GM18870 (cell line): Measurements from ENCODE around the gene VMAC.
"Not testable (repeated sequence)": the region's sequence is repeated elsewhere in the genome, so short reads cannot be mapped to it uniquely, and the experiment has no call there.

Experiments used
- ATAC-seq: cut with Tn5 transposase; IDR thresholded peaks from one replicate; pipeline ENCODE4 v1.9.1; 2021; ENCODE audit warnings: moderate library complexity; ENCODE audit not compliant: unreplicated experiment

Gene VMAC

DNA sequence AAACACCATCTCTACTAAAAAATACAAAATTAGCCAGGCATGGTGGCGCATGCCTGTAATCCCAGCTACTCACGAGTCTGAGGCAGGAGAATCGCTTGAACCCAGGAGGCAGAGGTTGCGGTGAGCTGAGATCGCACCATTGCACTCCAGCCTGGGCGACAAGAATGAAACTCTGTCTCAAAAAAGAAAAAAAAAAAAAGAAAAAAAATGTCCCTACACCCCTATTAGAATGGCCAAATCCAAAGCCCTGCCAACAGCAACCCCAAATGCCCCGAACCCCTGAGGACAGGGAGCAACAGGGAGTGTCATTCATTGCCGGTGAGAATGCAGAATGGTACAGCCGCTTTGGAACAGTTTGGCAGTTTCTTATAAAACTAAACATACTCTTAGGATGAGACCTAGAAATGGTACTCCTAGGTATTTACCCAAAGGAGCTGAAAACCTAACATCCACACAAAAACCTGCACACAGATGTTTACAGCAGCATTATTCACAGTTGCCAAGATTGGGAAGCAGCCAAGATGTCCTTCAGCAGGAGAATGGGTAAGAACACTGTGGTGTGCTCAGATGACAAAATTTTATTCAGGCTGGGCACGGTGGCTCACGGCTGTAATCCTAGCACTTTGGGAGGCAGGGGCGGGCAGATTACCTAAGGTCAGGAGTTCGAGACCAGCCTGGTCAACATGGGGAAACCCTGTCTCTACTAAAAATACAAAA lies 21.4 kb upstream of the VMAC start:
- not testable (repeated sequence) for ATAC-seq

DNA sequence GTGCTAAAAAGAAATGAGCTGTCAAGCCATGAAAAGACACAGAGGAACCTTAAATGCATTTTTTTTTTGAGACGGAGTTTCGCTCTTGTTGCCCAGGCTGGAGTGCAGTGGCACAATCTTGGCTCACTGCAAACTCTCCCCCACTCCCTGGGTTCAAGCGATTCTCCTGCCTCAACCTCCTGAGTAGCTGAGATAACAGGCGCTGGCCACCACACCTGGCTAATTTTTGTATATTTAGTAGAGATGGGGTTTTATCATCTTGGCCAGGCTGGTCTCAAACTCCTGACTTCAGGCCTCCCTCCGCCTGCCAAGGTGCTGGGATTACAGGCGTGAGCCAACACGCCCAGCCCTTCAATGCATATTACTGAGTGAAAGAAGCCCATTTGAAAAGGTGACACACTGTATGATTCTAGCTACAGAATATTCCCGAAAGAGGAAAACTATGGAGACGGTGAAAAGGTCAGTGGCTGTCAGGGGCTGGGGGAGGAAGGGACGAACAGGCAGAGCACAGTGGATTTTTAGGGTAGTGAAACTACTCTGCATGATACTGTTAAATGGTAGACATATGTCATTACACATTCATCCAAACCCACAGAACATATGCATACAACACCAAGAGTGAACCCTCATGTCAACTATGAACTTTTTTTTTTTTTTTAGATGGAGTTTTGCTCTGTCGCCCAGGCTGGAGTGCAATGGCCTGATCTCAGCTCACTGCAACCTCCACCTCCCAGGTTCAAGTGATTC lies 20.4 kb upstream of the VMAC start:
- not testable (repeated sequence) for ATAC-seq

DNA sequence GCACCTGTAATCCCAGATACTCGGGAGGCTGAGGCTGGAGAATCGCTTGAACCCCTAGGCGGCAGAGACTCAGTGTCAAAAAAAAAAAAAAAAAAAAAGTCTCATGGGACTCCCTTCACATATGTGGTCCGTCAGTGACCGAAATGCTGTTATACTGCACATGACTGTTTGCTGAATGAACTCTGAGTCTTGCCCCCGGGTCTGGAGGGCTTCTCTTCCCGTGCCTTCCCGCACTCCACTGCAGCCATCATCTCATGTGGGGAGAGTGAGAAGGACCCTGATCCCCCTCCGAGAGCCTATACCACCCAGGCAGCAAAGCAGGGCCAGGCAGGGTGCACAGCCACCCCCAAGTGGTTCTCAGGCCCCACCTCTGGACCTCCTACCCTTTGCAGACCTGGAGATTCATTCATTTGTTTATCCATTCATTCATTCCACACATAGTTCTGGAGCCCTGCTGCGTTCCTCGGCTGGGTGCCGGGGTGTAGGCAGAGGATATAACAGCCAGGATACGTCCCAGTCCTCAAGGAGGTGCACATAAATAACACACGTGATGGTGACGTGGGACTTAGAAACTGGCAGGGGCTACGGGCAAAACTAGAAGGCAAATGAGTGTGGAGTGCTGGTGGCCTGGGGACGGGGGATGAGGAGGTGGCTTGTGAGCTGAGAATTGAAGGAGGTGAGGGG lies 15.2 kb upstream of the VMAC start:
- no peak for ATAC-seq

DNA sequence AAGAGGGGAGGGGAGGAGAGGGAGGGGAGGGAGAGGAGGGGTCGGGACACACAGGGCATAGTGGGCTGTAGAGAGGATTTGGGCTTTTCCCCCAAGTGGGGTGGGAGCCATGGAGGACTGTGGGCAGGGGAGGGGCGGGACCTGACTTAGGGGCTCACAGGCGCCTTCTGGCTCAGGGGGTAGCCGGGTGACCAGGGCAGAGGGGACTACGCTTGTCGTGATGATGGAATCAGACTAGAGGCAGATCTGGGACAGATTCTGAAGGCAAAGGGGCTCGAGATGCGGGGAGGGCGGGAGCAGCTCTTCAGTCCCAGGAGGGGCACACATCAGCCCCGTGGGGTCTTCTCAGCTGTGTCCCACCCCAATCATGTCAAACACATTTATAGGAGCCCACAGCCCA lies 14.6 kb upstream of the VMAC start:
- ATAC-seq = no peak

DNA sequence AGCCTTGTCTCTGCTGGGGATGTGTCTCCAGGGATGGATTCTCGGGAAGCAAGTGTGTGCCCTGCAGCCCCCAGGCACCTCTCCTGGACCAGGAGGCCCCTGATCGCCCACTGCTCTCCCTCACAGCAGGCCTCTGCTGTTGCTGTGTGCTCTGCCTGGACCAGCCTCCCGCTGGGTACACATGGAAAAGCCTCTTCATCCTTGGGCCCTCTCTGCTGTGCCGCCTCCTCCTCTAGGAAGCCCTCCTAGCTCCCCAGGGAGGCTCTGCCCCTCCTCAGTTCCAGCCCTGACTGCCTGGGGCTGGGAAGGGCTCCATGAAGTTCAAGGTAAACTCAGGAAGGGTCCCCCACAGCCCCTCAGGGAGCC lies 13.1 kb upstream of the VMAC start:
- no peak for ATAC-seq

DNA sequence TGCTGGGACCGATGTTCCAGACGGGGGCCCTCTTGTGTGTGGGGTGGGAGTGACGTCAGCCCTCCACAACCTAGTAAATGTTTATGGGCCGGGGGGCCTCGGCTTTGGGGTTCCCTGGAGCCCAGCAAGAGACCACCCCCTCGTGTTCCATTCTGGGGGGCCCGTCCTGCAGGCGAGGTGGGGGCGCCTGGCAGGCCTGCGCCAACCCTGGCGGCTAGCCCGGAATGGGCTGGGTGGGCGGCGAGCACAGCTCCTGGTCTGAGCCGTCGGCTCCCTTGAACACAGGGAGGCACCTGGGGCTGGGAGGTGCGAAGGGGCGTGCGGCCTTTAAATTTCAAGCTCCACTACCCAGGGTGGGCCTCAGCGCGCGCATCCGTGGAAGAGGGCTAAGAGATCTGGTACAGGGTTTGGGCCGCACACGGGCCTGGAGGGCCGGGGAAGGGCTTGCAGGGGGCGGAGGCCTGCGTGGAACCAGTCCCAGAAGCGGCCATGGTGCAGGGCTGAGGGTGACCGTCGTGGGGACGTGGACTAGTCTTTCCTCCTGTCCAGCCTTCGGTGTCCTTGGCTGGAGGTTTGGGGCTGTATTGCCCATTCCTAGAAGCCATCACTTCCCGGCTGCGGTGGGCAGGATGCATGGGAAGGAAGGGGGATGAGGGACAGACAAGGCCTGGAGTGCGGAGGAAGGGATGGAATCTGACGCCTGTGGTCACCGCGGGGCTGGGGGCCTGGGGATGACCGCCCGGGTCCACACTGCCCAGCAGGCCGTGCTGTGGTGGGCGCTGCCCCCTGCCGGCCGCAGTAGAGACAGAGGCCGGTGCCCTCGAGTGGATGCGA lies 12.5 kb upstream of the VMAC start:
- ATAC-seq = no peak

DNA sequence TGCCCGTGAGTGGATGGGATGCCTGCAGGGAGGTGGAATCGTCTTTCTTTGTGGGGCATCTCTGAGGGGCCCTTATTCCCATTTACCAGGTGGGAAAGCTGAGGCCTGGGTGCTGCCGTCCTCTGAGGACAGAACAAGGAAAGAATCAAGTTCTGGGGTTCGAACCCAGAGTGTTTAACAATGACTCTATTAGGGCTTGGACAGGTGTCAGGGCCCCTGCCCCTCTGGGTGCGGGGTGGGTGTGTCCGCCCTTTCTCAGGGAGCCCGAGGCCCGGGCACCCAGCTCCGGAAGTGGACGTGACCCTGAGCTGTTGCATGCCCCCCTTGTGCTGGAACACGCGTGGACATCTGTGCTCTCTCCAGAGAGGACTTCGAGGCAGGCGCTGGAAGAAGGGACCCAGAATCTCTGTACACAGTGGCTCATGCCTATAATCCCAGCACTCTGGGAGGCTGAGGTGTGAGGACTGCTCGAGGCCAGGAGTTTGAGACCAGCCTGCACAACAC lies 11.8 kb upstream of the VMAC start:
- ATAC-seq = no peak

DNA sequence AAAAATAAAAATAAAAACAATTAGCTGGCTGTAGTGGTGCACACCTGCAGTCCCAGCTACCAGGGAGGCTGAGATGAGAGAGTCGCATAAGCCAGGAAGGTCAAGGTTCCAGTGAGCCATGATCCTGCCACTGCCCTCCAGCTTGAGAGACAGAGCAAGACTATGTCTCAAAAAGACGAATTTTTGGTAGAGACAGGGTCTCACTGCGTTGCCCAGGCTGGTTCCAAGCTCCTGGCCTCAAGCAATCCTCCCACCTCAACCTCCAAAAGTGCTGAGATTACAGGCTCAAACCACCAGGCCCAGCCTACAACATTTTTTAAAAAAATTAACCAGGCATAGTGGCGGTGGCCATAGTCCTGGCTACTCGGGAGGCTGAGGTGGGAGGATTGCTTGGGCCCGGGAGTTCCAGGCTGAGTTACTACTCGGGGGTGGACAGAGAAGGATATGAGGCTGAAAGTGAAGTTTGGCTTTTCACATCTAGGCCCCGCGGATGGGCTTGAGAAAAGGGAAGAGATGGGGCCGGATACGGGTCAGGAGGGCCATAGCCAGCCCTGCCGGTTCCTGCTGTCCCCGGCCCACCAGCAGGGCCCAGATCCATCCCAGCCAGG lies 11.3 kb upstream of the VMAC start:
- no peak for ATAC-seq

DNA sequence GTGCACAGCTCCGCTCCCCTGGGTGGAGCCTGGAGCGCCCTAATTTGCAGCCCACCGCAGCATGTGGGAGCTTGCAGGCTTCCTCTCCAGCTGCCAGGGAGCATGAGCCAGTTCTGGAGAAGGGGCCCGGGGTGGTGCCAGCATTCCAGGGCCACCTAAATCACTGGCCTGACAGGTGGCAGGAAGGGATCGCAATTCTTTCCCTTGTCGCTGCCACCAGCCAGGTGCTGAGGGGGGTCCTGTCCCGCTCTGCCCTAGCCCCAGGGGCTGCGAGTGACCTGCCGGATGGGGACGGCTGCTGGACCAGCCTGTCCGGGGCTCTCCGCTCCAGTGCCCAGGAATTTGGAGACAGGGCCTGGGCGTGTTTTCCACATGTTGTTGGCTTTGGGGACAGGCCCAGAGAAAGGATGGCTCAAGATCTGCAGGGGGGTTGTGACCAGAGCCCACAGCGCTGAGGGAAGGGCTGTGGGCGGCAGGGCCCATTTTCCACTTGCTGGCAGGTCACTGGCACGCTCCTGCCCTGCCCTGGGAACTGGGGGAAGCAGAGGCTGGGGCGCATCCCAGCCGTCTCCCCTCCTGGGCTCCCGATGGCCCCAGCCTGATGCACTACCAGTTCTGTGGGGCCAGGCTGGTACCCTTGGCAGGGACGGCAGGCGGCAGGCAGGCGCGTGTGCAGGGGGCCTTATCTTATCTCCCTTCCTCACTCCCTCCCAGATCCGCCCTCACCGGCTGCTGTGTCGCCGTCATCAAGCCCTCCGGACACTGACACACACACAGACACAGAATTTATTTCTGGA lies 10.6 kb upstream of the VMAC start:
- no peak for ATAC-seq

DNA sequence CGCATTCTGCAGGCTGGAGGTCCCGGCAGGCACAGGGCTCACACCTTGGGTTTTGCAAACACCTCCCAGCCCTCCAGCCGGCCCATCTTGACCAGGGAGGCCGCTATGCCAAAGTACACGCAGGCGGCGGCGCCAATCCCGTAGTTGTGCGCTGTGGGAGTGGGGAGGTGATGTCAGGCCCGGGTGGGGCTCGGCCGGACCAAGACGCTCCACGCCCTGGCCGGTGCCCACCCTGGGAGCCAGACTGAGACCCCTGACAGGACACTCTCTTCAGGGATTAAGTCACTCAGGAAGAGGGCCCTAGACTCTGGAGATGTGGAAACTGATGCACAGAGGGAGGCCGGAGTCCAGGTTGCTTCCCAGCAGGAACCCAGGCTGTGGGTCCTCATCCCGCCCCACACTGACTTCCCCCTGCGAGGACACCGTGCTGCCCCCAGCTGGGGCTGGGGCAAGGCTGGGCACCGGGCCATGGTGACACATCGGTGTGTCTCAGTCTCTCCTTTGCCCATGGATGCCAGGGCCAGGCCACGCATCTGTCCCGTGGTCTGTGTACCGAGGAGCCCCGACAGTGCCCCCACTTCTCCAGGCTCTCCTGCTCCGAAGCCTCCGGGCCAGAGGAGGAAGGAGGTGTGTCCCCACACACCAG lies 9.8 kb upstream of the VMAC start:
- no peak for ATAC-seq

DNA sequence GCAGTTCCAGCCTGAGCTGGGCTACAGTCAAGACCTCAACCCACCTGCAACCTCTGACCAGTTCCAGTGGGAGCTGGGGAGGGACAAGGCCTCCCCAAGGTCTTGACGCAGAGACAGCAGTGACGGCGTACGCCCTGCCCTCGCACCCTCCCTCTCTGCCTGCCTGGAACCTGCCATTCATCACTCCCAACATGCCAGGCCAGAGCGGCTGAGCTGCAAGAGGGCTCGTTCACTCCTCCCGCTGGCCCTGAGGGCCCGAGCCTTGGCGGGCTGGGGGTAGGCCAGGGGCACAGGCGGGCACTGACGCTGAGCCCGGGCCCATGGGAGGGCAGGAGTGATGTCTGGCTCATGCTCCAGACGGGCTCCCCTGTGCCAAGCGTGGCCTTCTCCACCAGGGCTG lies 9.3 kb upstream of the VMAC start:
- ATAC-seq = no peak

DNA sequence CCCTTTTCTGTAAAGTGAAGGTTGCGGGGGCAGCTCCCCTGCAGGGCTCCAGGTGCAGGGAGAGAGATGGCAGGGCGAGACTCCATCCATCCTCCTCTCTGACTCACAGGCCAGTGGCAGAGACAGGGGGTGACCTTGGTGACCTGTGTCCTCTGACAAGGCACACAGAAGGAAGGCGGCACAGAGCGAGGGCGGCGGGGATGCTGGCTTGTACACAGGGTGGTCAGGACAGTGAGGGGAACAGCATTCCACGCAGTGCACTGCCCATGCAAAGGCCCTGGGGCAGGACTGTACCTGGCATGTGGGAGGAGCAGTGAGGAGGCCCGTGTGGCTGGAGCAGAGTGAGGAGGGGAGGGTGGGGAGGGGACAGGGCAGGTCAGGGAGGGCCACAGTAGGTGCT lies 8.8 kb upstream of the VMAC start:
- ATAC-seq = no peak

DNA sequence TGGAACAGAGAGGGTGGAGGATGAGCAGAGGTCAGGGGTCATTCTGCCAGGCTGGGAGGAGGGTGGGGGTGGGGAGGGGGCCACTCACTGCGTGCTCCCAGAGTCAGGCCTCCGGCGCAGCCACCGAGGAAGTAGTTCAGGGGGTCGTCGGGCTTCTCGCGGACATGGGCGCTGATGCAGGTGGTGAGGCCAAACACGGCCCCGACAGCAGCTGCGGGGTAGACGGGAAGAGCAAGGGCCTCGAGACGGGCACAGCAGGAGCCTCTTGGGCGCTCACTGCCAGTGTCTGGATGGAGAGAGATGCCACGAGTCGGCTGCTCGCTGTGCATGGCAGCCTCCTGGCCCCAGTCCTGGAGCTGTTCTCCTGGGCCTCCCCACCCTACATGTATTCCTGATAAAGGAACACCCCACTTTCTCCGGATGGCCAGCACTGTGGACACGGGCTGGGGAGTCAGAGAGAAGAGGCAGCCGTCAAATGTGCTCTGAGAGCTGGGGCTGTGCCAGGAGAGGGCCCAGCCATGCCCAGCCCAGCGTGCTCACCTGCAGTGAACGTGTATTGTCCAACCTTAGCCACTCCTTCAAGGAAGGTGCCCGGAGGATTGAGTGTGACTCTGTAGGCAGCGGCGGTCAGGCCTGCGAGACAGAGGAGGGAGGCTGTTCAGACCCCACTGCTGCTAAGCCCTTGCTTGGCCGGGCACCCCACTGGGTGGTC lies 8.2 kb upstream of the VMAC start:
- no peak for ATAC-seq

DNA sequence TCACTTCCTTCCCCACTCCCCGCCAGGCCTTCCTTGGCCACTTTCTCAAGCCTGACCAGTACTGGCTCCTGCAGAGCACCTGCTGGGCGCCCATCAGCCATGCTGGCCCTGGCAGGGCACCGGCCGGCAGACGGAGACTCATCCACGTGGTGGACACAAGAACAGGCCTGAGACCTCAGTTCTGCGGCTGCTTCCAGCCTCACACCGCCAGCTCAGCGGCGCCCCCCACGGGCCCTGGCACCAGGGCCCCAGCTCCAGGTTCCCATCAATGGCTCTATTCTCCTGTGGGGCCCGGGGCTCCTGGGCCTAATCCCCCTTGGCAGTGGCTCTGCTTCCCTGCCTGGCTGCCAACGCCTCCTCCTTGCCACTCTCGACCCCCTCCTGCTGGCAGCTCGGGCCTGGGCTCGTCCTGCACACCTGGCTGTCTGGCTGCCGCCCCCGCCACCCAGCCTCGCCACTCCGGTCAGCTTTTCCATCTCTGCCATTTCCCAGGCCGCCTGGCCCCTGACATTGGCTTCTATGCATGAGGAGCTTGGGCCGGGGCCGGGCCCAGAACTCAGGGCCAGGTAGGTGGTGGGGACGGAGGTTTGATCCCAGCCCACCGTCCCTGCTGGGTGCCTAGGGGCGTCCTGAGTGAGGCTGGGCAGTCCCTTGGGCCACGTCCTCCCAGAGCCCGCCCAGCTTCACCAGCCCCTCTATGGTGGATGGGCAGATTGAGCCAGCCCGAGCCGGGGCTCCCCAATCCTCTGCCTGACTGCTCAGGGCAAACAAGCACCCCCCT lies 7.3 kb upstream of the VMAC start:
- no peak for ATAC-seq

DNA sequence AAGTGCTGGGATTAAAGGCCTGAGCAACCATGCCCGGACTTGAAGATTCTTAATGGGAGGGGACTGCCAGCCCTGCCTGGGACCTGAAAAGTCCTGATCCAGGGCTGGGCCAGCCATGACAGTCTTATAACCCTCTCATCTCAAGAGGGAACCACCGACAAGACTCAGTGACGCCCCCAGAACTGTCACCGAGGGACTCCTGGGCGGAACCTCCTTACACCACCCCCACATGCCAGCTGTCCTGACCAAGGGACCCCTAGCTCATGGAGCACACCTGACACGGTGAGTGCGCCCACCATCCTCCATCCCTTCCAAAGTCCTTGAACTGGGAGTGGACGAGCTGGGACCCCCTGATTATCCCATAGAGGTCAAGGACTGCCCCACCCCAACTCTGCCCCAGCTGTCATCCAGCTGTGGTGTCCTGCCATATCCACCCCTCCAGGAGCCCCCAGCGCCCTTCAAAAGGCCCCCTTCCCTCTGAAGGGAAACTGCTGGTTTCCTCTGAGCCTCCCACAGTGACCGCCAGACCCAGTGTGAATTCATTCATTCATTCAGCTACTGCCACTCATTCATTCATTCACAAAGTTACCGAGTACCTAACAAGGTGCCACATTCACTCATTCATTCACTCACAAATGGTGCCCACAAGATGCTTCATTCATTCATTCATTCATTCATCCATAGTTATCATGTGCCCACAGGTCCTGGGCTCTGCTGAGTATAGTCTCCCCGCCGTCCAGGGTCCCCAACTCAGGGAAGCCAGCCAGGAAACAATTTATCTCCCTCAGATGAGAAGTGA lies 4.7 kb upstream of the VMAC start:
- no peak for ATAC-seq

DNA sequence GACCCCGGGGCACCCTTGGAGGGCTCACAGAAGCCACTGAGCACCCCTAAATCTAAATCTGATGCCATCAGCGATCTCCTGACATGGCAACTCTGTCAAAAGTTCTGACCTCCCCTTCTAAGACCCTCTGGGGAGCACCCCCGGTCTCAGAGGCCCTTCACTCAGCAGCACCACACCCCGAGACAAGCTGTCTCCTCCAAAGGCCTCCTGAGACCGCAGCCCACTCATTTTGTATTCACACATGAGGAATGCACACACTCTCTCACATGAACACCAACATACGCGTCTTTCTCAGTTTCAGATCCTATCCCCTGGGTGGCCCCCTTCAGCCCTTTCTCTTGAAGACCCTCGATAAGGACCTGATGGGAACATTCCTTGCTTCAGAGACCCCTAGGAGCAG lies 3.7 kb upstream of the VMAC start:
- no peak for ATAC-seq

DNA sequence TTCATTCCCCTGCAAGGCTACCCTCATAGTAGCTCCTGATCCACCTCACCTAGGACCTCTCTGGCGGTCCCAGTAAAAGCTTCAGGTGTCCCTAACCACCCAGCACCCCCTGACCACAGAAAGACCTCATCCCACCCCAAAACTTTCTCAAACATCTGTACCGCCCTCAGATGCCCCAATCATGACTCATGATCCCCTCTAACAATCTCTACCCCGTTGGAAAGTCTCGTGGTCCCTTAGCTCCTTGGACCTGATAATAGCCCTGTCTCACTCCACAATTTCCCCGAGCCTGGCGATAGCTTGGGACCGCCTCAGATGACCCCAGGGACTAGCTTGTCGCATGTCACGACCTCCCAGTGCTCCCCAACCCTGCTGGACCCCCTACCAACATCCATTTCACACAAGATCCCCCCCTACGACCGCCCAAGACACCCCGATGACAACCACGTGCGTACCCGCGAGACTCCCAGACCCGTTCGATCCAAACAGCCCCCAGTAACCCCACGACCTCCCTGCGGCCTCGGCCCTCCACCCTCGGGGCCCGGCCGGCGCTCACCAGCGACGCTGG lies 1.5 kb upstream of the VMAC start:
- no peak for ATAC-seq
